Small intestine (tissue), 16 donors: Measurements from ENCODE around the gene EARS2. TPM values are rescaled to one million over a fixed set of nuclear protein-coding genes. Genes with fewer than 3 reads are reported as not detected.

Source experiments
- DNase-seq, 2 donors: peaks; one replicate each; pipeline versions ENCODE4 v3.0.0 to v3.0.0-alpha.2; 2013
- FAIRE-seq: peaks from 2 replicates; lab custom pipeline; 2012; peaks lifted over from hg19 to GRCh38; lab: Jason Lieb, UNC
- H3K27ac ChIP-seq, 3 donors: one replicate each; pipeline ENCODE4 v1.5.1; 2013; ENCODE audit warnings: low read length in 2 of 3, mild to moderate bottlenecking in 2 of 3, control low read depth in 1 of 3, inconsistent platforms in 1 of 3, low read depth in 1 of 3, moderate library complexity in 1 of 3
- H3K27me3 ChIP-seq, 3 donors: one replicate each; pipeline ENCODE4 v1.6.1; 2013; ENCODE audit warnings: low read length in 3 of 3, inconsistent platforms in 1 of 3; ENCODE audit not compliant: control insufficient read depth in 3 of 3, insufficient read depth in 3 of 3
- H3K36me3 ChIP-seq, 3 donors: one replicate each; pipeline ENCODE4 v1.6.1; 2013; ENCODE audit warnings: low read length in 3 of 3, inconsistent platforms in 1 of 3, low read depth in 1 of 3, mild to moderate bottlenecking in 1 of 3, moderate library complexity in 1 of 3; ENCODE audit not compliant: control insufficient read depth in 3 of 3, insufficient read depth in 2 of 3
- H3K4me1 ChIP-seq, 3 donors: one replicate each; pipeline ENCODE4 v1.6.1; 2013; ENCODE audit warnings: low read length in 2 of 3, inconsistent platforms in 1 of 3, low read depth in 1 of 3, mild to moderate bottlenecking in 1 of 3, moderate library complexity in 1 of 3; ENCODE audit not compliant: control insufficient read depth in 3 of 3, insufficient read depth in 2 of 3
- H3K4me3 ChIP-seq, 3 donors: one replicate each; pipeline ENCODE4 v1.5.1; 2013; ENCODE audit warnings: low read length in 3 of 3, control low read depth in 1 of 3, inconsistent platforms in 1 of 3, low read depth in 1 of 3, mild to moderate bottlenecking in 1 of 3, moderate library complexity in 1 of 3
- H3K9me3 ChIP-seq, 2 donors: one replicate each; pipeline ENCODE4 v1.6.1; 2013; ENCODE audit warnings: low read depth in 1 of 2, low read length in 1 of 2; ENCODE audit not compliant: control insufficient read depth in 2 of 2, insufficient read depth in 1 of 2
- WGBS, 3 donors: extraction: QIAGEN DNeasy Blood & Tissue Kit; methylation state at CpG; one replicate each; pipeline ENCODE4 v1.1.7; 2013; 5-methylcytosine and 5-hydroxymethylcytosine counted together
- long read RNA-seq, 10 donors: transcript quantifications; one replicate each; lab custom pipeline, GENCODE V29; 2026
- polyA plus RNA-seq, 4 donors: library from polyadenylated mRNA; stranded (reverse) in 3 of 4; unstranded in 1 of 4; fragments of 200-250 nt in 3 of 4; fragments of 120-200 nt in 1 of 4; gene quantifications; one replicate each; pipeline versions ENCODE4 v1.2.1 to v1.2.3, GENCODE V29; 2013
- donor health status: healthy with polysubstance abuse.
- donor health status: control.
- donor health status: control.
- donor health status: Bipolar disorder and iron deficiency.
- donor health status: healthy.

The EARS2 gene
- polyA plus RNA-seq: 10 to 100 TPM in 2 of 4 donors, 1 to 10 TPM in 2; 2.4 to 26.2 (median 11.9) TPM
- long read RNA-seq, donor 1: 0 reads
- long read RNA-seq, donor 2, partial matches to known transcripts: 0 of 3 reads
- long read RNA-seq, donor 2, other reads (novel, unspliced or antisense): 0 of 3 reads
- long read RNA-seq, donor 3, partial matches to known transcripts: 0 of 6 reads
- long read RNA-seq, donor 3, other reads (novel, unspliced or antisense): 0 of 6 reads
- long read RNA-seq, donor 4, partial matches to known transcripts: 0 of 1 reads
- long read RNA-seq, donor 4, other reads (novel, unspliced or antisense): 0 of 1 reads
- long read RNA-seq, donor 5, partial matches to known transcripts: 0 of 2 reads
- long read RNA-seq, donor 5, other reads (novel, unspliced or antisense): 0 of 2 reads
- long read RNA-seq, donor 6, partial matches to known transcripts: 0 of 6 reads
- long read RNA-seq, donor 6, other reads (novel, unspliced or antisense): 0 of 6 reads
- long read RNA-seq, donor 7, transcript EARS2-201 (9 exons, 3,961 nt): major isoform, 5 of 9 reads
- long read RNA-seq, donor 7, partial matches to known transcripts: 0 of 9 reads
- long read RNA-seq, donor 7, other reads (novel, unspliced or antisense): 0 of 9 reads
- long read RNA-seq, donor 8: 0 reads
- long read RNA-seq, donor 9, partial matches to known transcripts: 0 of 1 reads
- long read RNA-seq, donor 9, other reads (novel, unspliced or antisense): 0 of 1 reads
- long read RNA-seq, donor 10, partial matches to known transcripts: 0 of 5 reads
- long read RNA-seq, donor 10, other reads (novel, unspliced or antisense): 0 of 5 reads

GRCh38 chr16:23556881-23557778, at the start of gene EARS2, which contains the start of gene UBFD1:
Gene EARS2, minus strand, starts transcription at chr16:23557350. Its CDS starts 7 bp downstream, at chr16:23557343.
Gene UBFD1, plus strand, starts transcription at chr16:23557727. Its CDS starts 16 bp downstream, at chr16:23557743.
- Histone ChIP-seq H3K4me3 (peak within 1 kb of the TSS; percentile 86 to 98 (median 97)), H3K9me3 (no peaks in the 10 kb centered on the region), H3K4me1 (peaks cover 0 to 10% (median 5%) of the 10 kb centered on the region in 3 donors), H3K36me3 (peaks cover 0 to 20% (median 0%) of the 10 kb centered on the region in 3 donors), H3K27ac (peak within 1 kb of the TSS; percentile 71 to 91 (median 87)), H3K27me3 (no peaks in the 10 kb centered on the region)
- FAIRE-seq: no peak
- WGBS, 3 donors: 1% methylated on average over 53 to 65 of the region's 65 CpGs
- DNase-seq: peak; percentile 99 to 100

GRCh38 chr16:23597003-23597756, 40.0 kb upstream of the EARS2 start:
- peaks cover 0 to 6% (median 0%) of the 10 kb centered on the region in 3 donors for H3K4me1 ChIP-seq
- H3K36me3 ChIP-seq: peaks cover 2 to 21% (median 6%) of the 10 kb centered on the region in 3 donors
- no peaks in the 10 kb centered on the region for H3K9me3 ChIP-seq
- H3K27ac ChIP-seq: no peak overlapping the region
- no peak overlapping the region for H3K4me3 ChIP-seq
- peak in 1 of 2 donors; percentile 39 for DNase-seq
- 81 to 84% (median 82%) methylated on average over 11 of the region's 11 CpGs for WGBS, 3 donors
- FAIRE-seq: no peak
- H3K27me3 ChIP-seq: no peaks in the 10 kb centered on the region

- peak within 1 kb of the TSS; percentile 33 to 72 (median 45) for H3K27ac ChIP-seq
- no peaks in the 10 kb centered on the region for H3K27me3 ChIP-seq
- 0 to 2% (median 1%) methylated on average over 59 to 67 of the region's 67 CpGs for WGBS, 3 donors
- DNase-seq: peak; percentile 89 to 96
- H3K4me1 ChIP-seq: peaks cover 0 to 6% (median 0%) of the 10 kb centered on the region in 3 donors
- H3K9me3 ChIP-seq: no peaks in the 10 kb centered on the region
- H3K4me3 ChIP-seq: peak within 1 kb of the TSS; percentile 88 to 99 (median 95)
- FAIRE-seq: no peak
- peaks cover 0 to 24% (median 9%) of the 10 kb centered on the region in 3 donors for H3K36me3 ChIP-seq
These were observed 39.0 kb upstream of the EARS2 start, which contains the start of gene NDUFAB1 for GRCh38 chr16:23595951-23596720. Gene NDUFAB1, minus strand, starts transcription at chr16:23596316. Its CDS starts 26 bp downstream, at chr16:23596290.

- Histone ChIP-seq H3K4me1 (peaks cover 0 to 6% (median 0%) of the 10 kb centered on the region in 3 donors), H3K36me3 (peaks cover 0 to 29% (median 10%) of the 10 kb centered on the region in 3 donors), H3K27me3 (no peaks in the 10 kb centered on the region), H3K9me3 (no peaks in the 10 kb centered on the region), H3K27ac (peak overlapping the region; percentile 33 to 72 (median 45)), H3K4me3 (peak overlapping the region; percentile 88 to 99 (median 95))
- FAIRE-seq (no peak), DNase-seq (peak; percentile 66 to 81)
- 9 to 14% (median 11%) methylated on average over 34 of the region's 34 CpGs for WGBS, 3 donors
These were observed 38.2 kb upstream of the EARS2 start for GRCh38 chr16:23595246-23595950.

GRCh38 chr16:23594186-23594585, 37.0 kb upstream of the EARS2 start:
- no peak for FAIRE-seq

GRCh38 chr16:23590181-23590580, 33.0 kb upstream of the EARS2 start:
- no peak for FAIRE-seq
- no peaks in the 10 kb centered on the region for H3K27me3 ChIP-seq
- H3K9me3 ChIP-seq: no peaks in the 10 kb centered on the region
- H3K27ac ChIP-seq: no peak overlapping the region
- no peak overlapping the region for H3K4me3 ChIP-seq
- peaks cover 0 to 3% (median 0%) of the 10 kb centered on the region in 3 donors for H3K4me1 ChIP-seq
- no peak for DNase-seq
- peaks cover 12 to 66% (median 25%) of the 10 kb centered on the region in 3 donors for H3K36me3 ChIP-seq
- 91 to 98% (median 97%) methylated on average over 3 of the region's 3 CpGs for WGBS, 3 donors

More at GRCh38 chr16:23594186-23594585, 37.0 kb upstream of the EARS2 start:
- peaks cover 0 to 6% (median 0%) of the 10 kb centered on the region in 3 donors for H3K4me1 ChIP-seq
- no peak for DNase-seq
- H3K9me3 ChIP-seq: no peaks in the 10 kb centered on the region
- no peak overlapping the region for H3K27ac ChIP-seq
- H3K36me3 ChIP-seq: peaks cover 3 to 36% (median 17%) of the 10 kb centered on the region in 3 donors
- H3K27me3 ChIP-seq: no peaks in the 10 kb centered on the region
- H3K4me3 ChIP-seq: no peak overlapping the region
- 93 to 96% (median 95%) methylated on average over 12 of the region's 12 CpGs for WGBS, 3 donors
